ENCODE data around the gene GPC3.
"Not testable (repeated sequence)": the region's sequence is repeated elsewhere in the genome, so short reads cannot be mapped to it uniquely, and the experiment has no call there.

GPC3 gene

GRCh38 chrX:133633162-133633561 is 352.2 kb downstream of the GPC3 start:
- no peaks in the 10 kb centered on the region for H3K4me1 ChIP-seq (ENCODE audit: control extremely low read depth in 1 of 4, control insufficient read depth in 4 of 4, insufficient read depth in 4 of 4, low read length in 3 of 4)
- CTCF ChIA-PET = no interaction called here
- no peak overlapping the region for H3K27ac ChIP-seq (ENCODE audit: insufficient read depth in 1 of 2, low read depth in 1 of 2, low read length in 2 of 2, poor library complexity in 1 of 2, severe bottlenecking in 2 of 2)
- no peaks in the 10 kb centered on the region for H3K27me3 ChIP-seq (replicated peaks in 2 of 5; ENCODE audit: control insufficient read depth in 4 of 5, insufficient read depth in 5 of 5, low read length in 4 of 5)
- DNase-seq = no peak
- no peaks in the 10 kb centered on the region for H3K9me3 ChIP-seq (ENCODE audit: control extremely low read depth in 1 of 5, control insufficient read depth in 4 of 5, insufficient read depth in 2 of 5, low read depth in 1 of 5, low read length in 4 of 5)
- no peaks in the 10 kb centered on the region for H3K36me3 ChIP-seq (ENCODE audit: control insufficient read depth in 4 of 4, insufficient read depth in 4 of 4, low read length in 3 of 4)
- no peak overlapping the region for H3K4me3 ChIP-seq (ENCODE audit: control insufficient read depth in 1 of 7, extremely low read depth in 1 of 7, insufficient read depth in 4 of 7, low read depth in 2 of 7, low read length in 6 of 7)
- POLR2A ChIA-PET = no interaction called here

GRCh38 chrX:133630362-133630761 is 355.0 kb downstream of the GPC3 start:
- DNase-seq = no peak
- Histone ChIP-seq H3K9me3 (ENCODE audit: control extremely low read depth in 1 of 5, control insufficient read depth in 4 of 5, insufficient read depth in 2 of 5, low read depth in 1 of 5, low read length in 4 of 5) (no peaks in the 10 kb centered on the region), H3K4me3 (ENCODE audit: control insufficient read depth in 1 of 7, extremely low read depth in 1 of 7, insufficient read depth in 4 of 7, low read depth in 2 of 7, low read length in 6 of 7) (no peak overlapping the region), H3K27ac (ENCODE audit: insufficient read depth in 1 of 2, low read depth in 1 of 2, low read length in 2 of 2, poor library complexity in 1 of 2, severe bottlenecking in 2 of 2) (no peak overlapping the region), H3K36me3 (ENCODE audit: control insufficient read depth in 4 of 4, insufficient read depth in 4 of 4, low read length in 3 of 4) (no peaks in the 10 kb centered on the region), H3K27me3 (replicated peaks in 2 of 5; ENCODE audit: control insufficient read depth in 4 of 5, insufficient read depth in 5 of 5, low read length in 4 of 5) (no peaks in the 10 kb centered on the region), H3K4me1 (ENCODE audit: control extremely low read depth in 1 of 4, control insufficient read depth in 4 of 4, insufficient read depth in 4 of 4, low read length in 3 of 4) (no peaks in the 10 kb centered on the region)
- CTCF ChIA-PET = no interaction called here
- POLR2A ChIA-PET = no interaction called here
- 90% methylated on average over 2 of the region's 4 CpGs for WGBS (ENCODE audit: insufficient coverage)

GRCh38 chrX:133627673-133628072 is 357.7 kb downstream of the GPC3 start:
- H3K27ac ChIP-seq (ENCODE audit: insufficient read depth in 1 of 2, low read depth in 1 of 2, low read length in 2 of 2, poor library complexity in 1 of 2, severe bottlenecking in 2 of 2) = no peak overlapping the region
- no peaks in the 10 kb centered on the region for H3K9me3 ChIP-seq (ENCODE audit: control extremely low read depth in 1 of 5, control insufficient read depth in 4 of 5, insufficient read depth in 2 of 5, low read depth in 1 of 5, low read length in 4 of 5)
- POLR2A ChIA-PET = no interaction called here
- no peaks in the 10 kb centered on the region for H3K4me1 ChIP-seq (ENCODE audit: control extremely low read depth in 1 of 4, control insufficient read depth in 4 of 4, insufficient read depth in 4 of 4, low read length in 3 of 4)
- H3K27me3 ChIP-seq (replicated peaks in 2 of 5; ENCODE audit: control insufficient read depth in 4 of 5, insufficient read depth in 5 of 5, low read length in 4 of 5) = no peaks in the 10 kb centered on the region
- DNase-seq = no peak
- no CpG with 5 or more reads among the region's 4 CpGs for WGBS (ENCODE audit: insufficient coverage)
- no peak overlapping the region for H3K4me3 ChIP-seq (ENCODE audit: control insufficient read depth in 1 of 7, extremely low read depth in 1 of 7, insufficient read depth in 4 of 7, low read depth in 2 of 7, low read length in 6 of 7)
- no peaks in the 10 kb centered on the region for H3K36me3 ChIP-seq (ENCODE audit: control insufficient read depth in 4 of 4, insufficient read depth in 4 of 4, low read length in 3 of 4)
- CTCF ChIA-PET = no interaction called here

- 90% methylated on average over 5 of the region's 10 CpGs for WGBS (ENCODE audit: insufficient coverage)
- H3K27ac ChIP-seq (ENCODE audit: insufficient read depth in 1 of 2, low read depth in 1 of 2, low read length in 2 of 2, poor library complexity in 1 of 2, severe bottlenecking in 2 of 2); CTCF ChIA-PET; DNase-seq; H3K9me3 ChIP-seq (ENCODE audit: control extremely low read depth in 1 of 5, control insufficient read depth in 4 of 5, insufficient read depth in 2 of 5, low read depth in 1 of 5, low read length in 4 of 5); POLR2A ChIA-PET; H3K27me3 ChIP-seq (replicated peaks in 2 of 5; ENCODE audit: control insufficient read depth in 4 of 5, insufficient read depth in 5 of 5, low read length in 4 of 5); H3K4me3 ChIP-seq (ENCODE audit: control insufficient read depth in 1 of 7, extremely low read depth in 1 of 7, insufficient read depth in 4 of 7, low read depth in 2 of 7, low read length in 6 of 7); H3K36me3 ChIP-seq (ENCODE audit: control insufficient read depth in 4 of 4, insufficient read depth in 4 of 4, low read length in 3 of 4); H3K4me1 ChIP-seq (ENCODE audit: control extremely low read depth in 1 of 4, control insufficient read depth in 4 of 4, insufficient read depth in 4 of 4, low read length in 3 of 4): not testable (repeated sequence)
These were observed 364.0 kb downstream of the GPC3 start for GRCh38 chrX:133621384-133621783.

GRCh38 chrX:133611676-133612075 is 373.7 kb downstream of the GPC3 start:
- H3K27ac ChIP-seq (ENCODE audit: insufficient read depth in 1 of 2, low read depth in 1 of 2, low read length in 2 of 2, poor library complexity in 1 of 2, severe bottlenecking in 2 of 2) = no peak overlapping the region
- H3K9me3 ChIP-seq (ENCODE audit: control extremely low read depth in 1 of 5, control insufficient read depth in 4 of 5, insufficient read depth in 2 of 5, low read depth in 1 of 5, low read length in 4 of 5) = no peaks in the 10 kb centered on the region
- H3K4me1 ChIP-seq (ENCODE audit: control extremely low read depth in 1 of 4, control insufficient read depth in 4 of 4, insufficient read depth in 4 of 4, low read length in 3 of 4) = peaks cover 0 to 4% (median 0%) of the 10 kb centered on the region in 4 experiments
- DNase-seq = no peak
- CTCF ChIA-PET = no interaction called here
- 80% methylated on average over 1 of the region's 1 CpG for WGBS (ENCODE audit: insufficient coverage)
- H3K27me3 ChIP-seq (replicated peaks in 2 of 5; ENCODE audit: control insufficient read depth in 4 of 5, insufficient read depth in 5 of 5, low read length in 4 of 5) = no peaks in the 10 kb centered on the region
- H3K4me3 ChIP-seq (ENCODE audit: control insufficient read depth in 1 of 7, extremely low read depth in 1 of 7, insufficient read depth in 4 of 7, low read depth in 2 of 7, low read length in 6 of 7) = no peak overlapping the region
- POLR2A ChIA-PET = no interaction called here
- H3K36me3 ChIP-seq (ENCODE audit: control insufficient read depth in 4 of 4, insufficient read depth in 4 of 4, low read length in 3 of 4) = no peaks in the 10 kb centered on the region

GRCh38 chrX:133610056-133610455 is 375.3 kb downstream of the GPC3 start:
- ChIA-PET CTCF (no interaction called here), POLR2A (no interaction called here)
- DNase-seq = no peak
- Histone ChIP-seq H3K27ac (ENCODE audit: insufficient read depth in 1 of 2, low read depth in 1 of 2, low read length in 2 of 2, poor library complexity in 1 of 2, severe bottlenecking in 2 of 2) (no peak overlapping the region), H3K4me3 (ENCODE audit: control insufficient read depth in 1 of 7, extremely low read depth in 1 of 7, insufficient read depth in 4 of 7, low read depth in 2 of 7, low read length in 6 of 7) (no peak overlapping the region), H3K36me3 (ENCODE audit: control insufficient read depth in 4 of 4, insufficient read depth in 4 of 4, low read length in 3 of 4) (no peaks in the 10 kb centered on the region), H3K9me3 (ENCODE audit: control extremely low read depth in 1 of 5, control insufficient read depth in 4 of 5, insufficient read depth in 2 of 5, low read depth in 1 of 5, low read length in 4 of 5) (no peaks in the 10 kb centered on the region), H3K27me3 (replicated peaks in 2 of 5; ENCODE audit: control insufficient read depth in 4 of 5, insufficient read depth in 5 of 5, low read length in 4 of 5) (no peaks in the 10 kb centered on the region), H3K4me1 (ENCODE audit: control extremely low read depth in 1 of 4, control insufficient read depth in 4 of 4, insufficient read depth in 4 of 4, low read length in 3 of 4) (peaks cover 0 to 4% (median 0%) of the 10 kb centered on the region in 4 experiments)
- no CpG with 5 or more reads among the region's 1 CpG for WGBS (ENCODE audit: insufficient coverage)

GRCh38 chrX:133609166-133609565 is 376.2 kb downstream of the GPC3 start:
- 0% methylated on average over 2 of the region's 4 CpGs for WGBS (ENCODE audit: insufficient coverage)
- Histone ChIP-seq H3K36me3 (ENCODE audit: control insufficient read depth in 4 of 4, insufficient read depth in 4 of 4, low read length in 3 of 4) (no peaks in the 10 kb centered on the region), H3K4me1 (ENCODE audit: control extremely low read depth in 1 of 4, control insufficient read depth in 4 of 4, insufficient read depth in 4 of 4, low read length in 3 of 4) (peaks cover 0 to 4% (median 0%) of the 10 kb centered on the region in 4 experiments), H3K4me3 (ENCODE audit: control insufficient read depth in 1 of 7, extremely low read depth in 1 of 7, insufficient read depth in 4 of 7, low read depth in 2 of 7, low read length in 6 of 7) (no peak overlapping the region), H3K9me3 (ENCODE audit: control extremely low read depth in 1 of 5, control insufficient read depth in 4 of 5, insufficient read depth in 2 of 5, low read depth in 1 of 5, low read length in 4 of 5) (no peaks in the 10 kb centered on the region), H3K27me3 (replicated peaks in 2 of 5; ENCODE audit: control insufficient read depth in 4 of 5, insufficient read depth in 5 of 5, low read length in 4 of 5) (no peaks in the 10 kb centered on the region), H3K27ac (ENCODE audit: insufficient read depth in 1 of 2, low read depth in 1 of 2, low read length in 2 of 2, poor library complexity in 1 of 2, severe bottlenecking in 2 of 2) (no peak overlapping the region)
- POLR2A ChIA-PET = no interaction called here
- CTCF ChIA-PET = interaction anchor here (0.5 kb wide), 1 partner anchor 98 kb away, joined by 3 read pairs; no protein-coding TSS in a partner anchor
- DNase-seq = peak in 2 of 3 donors; percentile 3 to 17

Measured in common myeloid progenitor, CD34-positive (primary cell).